Measurements from ENCODE around the gene ARHGAP10.

DNA sequence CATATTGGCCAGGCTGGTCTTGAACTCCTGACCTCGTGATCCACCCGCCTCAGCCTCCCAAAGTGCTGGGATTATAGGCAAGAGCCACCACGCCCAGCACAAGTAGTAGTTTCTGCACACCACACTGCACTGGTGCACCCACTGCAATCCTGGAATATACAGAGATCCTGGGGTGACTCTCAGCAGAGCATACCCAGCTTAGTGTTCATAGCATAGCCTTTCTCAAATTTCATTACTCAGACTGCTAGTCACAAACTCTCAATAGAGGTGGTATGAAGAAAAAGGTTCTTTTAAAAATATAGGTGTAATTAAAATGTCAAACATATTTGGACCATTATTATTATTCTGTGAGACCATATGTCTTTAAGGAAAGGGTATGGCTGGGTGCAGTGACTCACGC lies 6.2 kb upstream of the ARHGAP10 start:
- TF ChIP-seq EP300 (IDR thresholded peaks at IDR 0.05) (no peak), POLR2A (IDR thresholded peaks at IDR 0.05; ENCODE audit: low read depth) (no peak)

Measured in esophagus muscularis mucosa (tissue), 2 donors.